H1 (cell line): ENCODE results near the gene CD244. TPM values are rescaled to one million over a fixed set of nuclear protein-coding genes. Genes with fewer than 3 reads are reported as not detected.

Experiments
- CTCF ChIA-PET: fragments of 300-600 bp; sonication (Branson Sonifier 250); formaldehyde crosslinking; loops from one replicate; lab custom pipeline; 2021; ENCODE audit not compliant: partially characterized antibody; lab: Charles Lee
- POLR2A ChIA-PET: fragments of 300-600 bp; sonication (Branson Sonifier 250); formaldehyde crosslinking; loops from one replicate; lab custom pipeline; 2021; ENCODE audit warnings: inconsistent platforms; ENCODE audit not compliant: partially characterized antibody; lab: Charles Lee
- DNase-seq, 2 experiments: peaks; one replicate each; pipeline versions ENCODE4 v3.0.0 to v3.0.0-alpha.2; 2010 to 2022; ENCODE audit warnings: low spot score in 2 of 2, low read depth in 1 of 2, mixed read lengths in 1 of 2
- FAIRE-seq: peaks from 2 replicates; lab custom pipeline; 2011; peaks lifted over from hg19 to GRCh38; lab: Jason Lieb, UNC
- H2AFZ ChIP-seq: 2 replicates; pipeline ENCODE4 v1.8.1; 2012; ENCODE audit warnings: low read length, inconsistent platforms
- H2AK5ac ChIP-seq: 2 replicates; pipeline ENCODE4 v1.6.1; 2013; ENCODE audit warnings: low read depth, low read length
- H2BK120ac ChIP-seq: replicated peaks from 2 replicates; pipeline ENCODE3; 2013; ENCODE audit warnings: low read depth, low read length, inconsistent platforms
- H2BK12ac ChIP-seq: 2 replicates; pipeline ENCODE4 v1.6.1; 2013; ENCODE audit warnings: low read depth, low read length
- H2BK15ac ChIP-seq: 2 replicates; pipeline ENCODE4 v1.6.1; 2013; ENCODE audit warnings: low read length
- H2BK20ac ChIP-seq: 2 replicates; pipeline ENCODE4 v1.6.1; 2013; ENCODE audit warnings: low read length
- H2BK5ac ChIP-seq: 2 replicates; pipeline ENCODE4 v1.6.1; 2013; ENCODE audit warnings: low read depth, low read length
- H3K14ac ChIP-seq: 2 replicates; pipeline ENCODE4 v1.6.1; 2013; ENCODE audit warnings: inconsistent platforms; ENCODE audit not compliant: insufficient read length
- H3K18ac ChIP-seq: 2 replicates; pipeline ENCODE4 v1.6.1; 2013; ENCODE audit warnings: low read length; ENCODE audit errors: extremely low read depth
- H3K23ac ChIP-seq: 2 replicates; pipeline ENCODE4 v1.6.1; 2013; ENCODE audit warnings: inconsistent platforms; ENCODE audit not compliant: insufficient read length
- H3K23me2 ChIP-seq: 2 replicates; pipeline ENCODE4 v1.6.1; 2013; ENCODE audit warnings: low read depth, low read length
- H3K27ac ChIP-seq: 2 replicates; pipeline ENCODE4 v1.6.1; 2011; ENCODE audit warnings: low read depth, low read length, inconsistent platforms
- H3K27me3 ChIP-seq, 4 experiments: replicated peaks in 1 of 4; 1 replicate in 1 of 4; 2 replicates in 3 of 4; pipeline versions ENCODE4 v1.6.1 to v1.8.1; 2011 to 2013; ENCODE audit warnings: low read length in 3 of 4, mild to moderate bottlenecking in 3 of 4, inconsistent platforms in 2 of 4, mixed read lengths in 2 of 4, moderate library complexity in 1 of 4; ENCODE audit not compliant: control insufficient read depth in 3 of 4, insufficient read depth in 3 of 4; ENCODE audit errors: extremely low read depth in 1 of 4
- H3K36me3 ChIP-seq, 4 experiments: 2 replicates each; pipeline versions ENCODE4 v1.6.1 to v1.8.1; 2011 to 2013; ENCODE audit warnings: mild to moderate bottlenecking in 4 of 4, low read length in 3 of 4, moderate library complexity in 2 of 4, control low read depth in 1 of 4, inconsistent platforms in 1 of 4; ENCODE audit not compliant: insufficient read depth in 4 of 4, control insufficient read depth in 2 of 4
- H3K4ac ChIP-seq: replicated peaks from 2 replicates; pipeline ENCODE3; 2013; ENCODE audit warnings: low read length, low read depth, mixed read lengths, inconsistent platforms; ENCODE audit not compliant: insufficient read length
- H3K4me1 ChIP-seq, 4 experiments: replicated peaks in 1 of 4; 1 replicate in 1 of 4; 2 replicates in 3 of 4; pipeline versions ENCODE4 v1.6.1 to v1.8.1; 2011 to 2013; ENCODE audit warnings: low read length in 3 of 4, inconsistent platforms in 2 of 4, mixed read lengths in 1 of 4; ENCODE audit not compliant: insufficient read depth in 4 of 4, control insufficient read depth in 3 of 4
- H3K4me2 ChIP-seq, 2 experiments: 2 replicates each; pipeline versions ENCODE4 v1.6.1 to v1.8.1; 2011 to 2013; ENCODE audit warnings: low read depth in 2 of 2, low read length in 2 of 2, control low read depth in 1 of 2, inconsistent platforms in 1 of 2, mild to moderate bottlenecking in 1 of 2; ENCODE audit not compliant: insufficient read depth in 1 of 2
- H3K4me3 ChIP-seq, 4 experiments: fragments of 200-600, 300-600 bp in 1 of 4; sonication (generic), shearing (Covaris generic), sonication (Bioruptor Twin) in 1 of 4; 2 replicates each; pipeline versions ENCODE4 v1.5.1 to v1.8.1; 2011 to 2016; ENCODE audit warnings: low read length in 4 of 4, low read depth in 3 of 4, control low read depth in 2 of 4, inconsistent platforms in 2 of 4, mild to moderate bottlenecking in 2 of 4, mixed read lengths in 1 of 4, moderate library complexity in 1 of 4; ENCODE audit not compliant: insufficient read depth in 2 of 4; ENCODE audit errors: extremely low read depth in 1 of 4
- H3K56ac ChIP-seq: replicated peaks from 2 replicates; pipeline ENCODE3; 2013; ENCODE audit warnings: low read depth, mild to moderate bottlenecking, mixed read lengths, low read length, inconsistent platforms; ENCODE audit not compliant: insufficient read length
- H3K79me1 ChIP-seq: 2 replicates; pipeline ENCODE4 v1.6.1; 2013; ENCODE audit warnings: low read depth, low read length, control low read depth
- H3K79me2 ChIP-seq, 2 experiments: 2 replicates each; pipeline versions ENCODE4 v1.6.1 to v1.8.1; 2012 to 2013; ENCODE audit warnings: low read length in 2 of 2, mild to moderate bottlenecking in 2 of 2, inconsistent platforms in 1 of 2; ENCODE audit not compliant: insufficient read depth in 2 of 2, control insufficient read depth in 1 of 2
- H3K9ac ChIP-seq, 4 experiments: replicated peaks in 1 of 4; 1 replicate in 1 of 4; 2 replicates in 3 of 4; pipeline versions ENCODE4 v1.6.1 to v1.8.1; 2011 to 2013; ENCODE audit warnings: low read depth in 3 of 4, low read length in 3 of 4, control low read depth in 2 of 4, mild to moderate bottlenecking in 2 of 4, moderate library complexity in 2 of 4, inconsistent platforms in 1 of 4; ENCODE audit errors: extremely low read depth in 1 of 4
- H3K9me3 ChIP-seq, 2 experiments: 2 replicates each; pipeline versions ENCODE4 v1.6.1 to v1.8.1; 2012 to 2013; ENCODE audit warnings: mild to moderate bottlenecking in 2 of 2, moderate library complexity in 2 of 2, control low read depth in 1 of 2, inconsistent platforms in 1 of 2, low read depth in 1 of 2, low read length in 1 of 2, mixed read lengths in 1 of 2; ENCODE audit not compliant: insufficient read depth in 2 of 2
- H4K20me1 ChIP-seq, 2 experiments: replicated peaks in 1 of 2; 2 replicates each; pipeline versions ENCODE3 to v1.8.1; 2011 to 2013; ENCODE audit warnings: inconsistent platforms in 2 of 2, low read length in 2 of 2, mild to moderate bottlenecking in 1 of 2; ENCODE audit not compliant: insufficient read depth in 2 of 2, control insufficient read depth in 1 of 2
- H4K5ac ChIP-seq: 2 replicates; pipeline ENCODE4 v1.6.1; 2013; ENCODE audit warnings: low read length, low read depth, mixed read lengths, inconsistent platforms; ENCODE audit not compliant: insufficient read length
- H4K8ac ChIP-seq: 2 replicates; pipeline ENCODE4 v1.8.0; 2013; ENCODE audit warnings: mild to moderate bottlenecking, moderate library complexity, low read length, inconsistent platforms; ENCODE audit not compliant: insufficient read depth; ENCODE audit errors: extremely low read depth
- H4K91ac ChIP-seq: replicated peaks from 2 replicates; pipeline ENCODE3; 2013; ENCODE audit warnings: low read length, mixed read lengths, inconsistent platforms; ENCODE audit not compliant: insufficient read length
- CTCF ChIP-seq, 3 experiments: IDR thresholded peaks; 1 replicate in 2 of 3; 2 replicates in 1 of 3; pipeline versions ENCODE4 v1.5.1 to v1.6.1; 2011; ENCODE audit warnings: low read length in 3 of 3, mild to moderate bottlenecking in 3 of 3, inconsistent platforms in 2 of 3, low read depth in 1 of 3, moderate library complexity in 1 of 3; ENCODE audit not compliant: insufficient read depth in 1 of 3; ENCODE audit errors: control extremely low read depth in 1 of 3
- HDAC2 ChIP-seq, 2 experiments: fragments of 300-600 bp in 1 of 2; sonication (generic) in 1 of 2; IDR thresholded peaks; 2 replicates each; pipeline ENCODE4 v1.6.1; 2011 to 2012; ENCODE audit warnings: low read depth in 2 of 2, low read length in 2 of 2, mild to moderate bottlenecking in 2 of 2, moderate library complexity in 2 of 2, borderline replicate concordance in 1 of 2, inconsistent platforms in 1 of 2
- PHF8 ChIP-seq: fragments of 200-600 bp; sonication (generic); conservative IDR thresholded peaks from 2 replicates; pipeline ENCODE4 v1.7.1; 2012; ENCODE audit warnings: low read depth, mild to moderate bottlenecking, inconsistent platforms, low read length, moderate library complexity
- WGBS, 2 experiments: shearing (Covaris generic) in 1 of 2; methylation state at CpG; one replicate each; pipeline versions ENCODE4 v1.1.6 to v1.1.7; 2013 to 2015; ENCODE audit warnings: low lambda C conversion rate in 2 of 2, mixed read lengths in 2 of 2, inconsistent platforms in 1 of 2, low coverage in 1 of 2, missing lambda C conversion rate in 1 of 2; ENCODE audit not compliant: insufficient replicate concordance in 2 of 2, insufficient coverage in 1 of 2, insufficient read length in 1 of 2; ENCODE audit errors: extremely low coverage in 1 of 2, missing lambda C conversion rate in 1 of 2; 5-methylcytosine and 5-hydroxymethylcytosine counted together
- polyA plus RNA-seq, 7 experiments: library from polyadenylated mRNA; depleted of rRNA in 3 of 7; stranded (reverse) in 5 of 7; unstranded in 2 of 7; fragments of >200 nt in 5 of 7; fragments of 200-250 nt in 2 of 7; gene quantifications; 1 replicate in 5 of 7; 2 replicates in 1 of 7; 4 replicates in 1 of 7; pipeline versions ENCODE4 v1.2.1 to v1.2.3, GENCODE V29; 2011 to 2013; ENCODE audit warnings: missing spikeins in 2 of 7, mixed read lengths in 2 of 7
- total RNA-seq: library from RNA; stranded (reverse); fragmentation: NEBNext Ultra II Directional; extraction: Animal tissue kit (Norgen Biotek cat#: 25700); gene quantifications from 2 replicates; pipeline ENCODE4 v1.2.1, GENCODE V29; 2021

The CD244 gene
- total and polyA plus RNA-seq, 2 of the 8 experiments (the other 6 are each of a cell fraction or from before 2014, with no cell fraction given) = not detected

DNA sequence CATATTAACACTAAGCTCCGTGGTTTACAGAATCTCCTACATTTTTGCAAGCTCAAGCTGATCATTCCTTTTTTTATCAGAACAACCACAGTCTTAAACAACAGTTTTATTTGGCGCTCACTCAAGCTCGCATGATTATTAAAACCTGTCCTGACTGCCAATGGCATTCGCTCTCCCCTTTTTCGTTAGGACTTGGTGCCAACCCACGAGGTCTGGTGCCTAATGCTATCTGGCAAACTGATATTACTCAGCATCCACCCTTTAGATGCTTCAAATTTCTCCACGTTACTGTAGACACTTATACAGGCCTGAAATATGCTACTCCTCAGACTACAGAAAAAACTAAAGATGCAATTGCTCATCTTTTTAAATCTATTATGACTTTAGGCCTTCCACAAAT lies 45.3 kb upstream of the CD244 start:
- FAIRE-seq = peak; percentile 39
- H2BK12ac ChIP-seq = no peak overlapping the region
- no peak overlapping the region for H2BK5ac ChIP-seq
- H3K79me1 ChIP-seq = no peaks in the 10 kb centered on the region
- no peaks in the 10 kb centered on the region for H4K20me1 ChIP-seq
- ChIA-PET POLR2A (no interaction called here), CTCF (interaction anchor here (0.5 to 5.9 kb wide), 3 partner anchors 45 to 74 kb away, joined by 3 to 43 read pairs (median 5); partner anchors contain the start of gene ITLN2)
- H3K9ac ChIP-seq = no peak overlapping the region
- H3K14ac ChIP-seq = no peak overlapping the region
- H2AFZ ChIP-seq = no peak overlapping the region
- H2BK15ac ChIP-seq = no peak overlapping the region
- H3K27ac ChIP-seq = no peak overlapping the region
- no peak overlapping the region for H3K4me2 ChIP-seq
- no peaks in the 10 kb centered on the region for H3K9me3 ChIP-seq
- no peak overlapping the region for H2BK120ac ChIP-seq
- H3K4ac ChIP-seq = no peak overlapping the region
- H3K79me2 ChIP-seq = no peaks in the 10 kb centered on the region
- TF ChIP-seq PHF8 (no peak), CTCF (IDR thresholded peaks at IDR 0.05; ENCODE audit: control extremely low read depth in 1 of 3, insufficient read depth in 1 of 3, low read depth in 1 of 3, low read length in 3 of 3) (no peak), HDAC2 (IDR thresholded peaks at IDR 0.05; ENCODE audit: borderline replicate concordance in 1 of 2, low read depth in 2 of 2, low read length in 2 of 2) (no peak)
- TF ChIP-seq, all 59 proteins: peak for 0
- H2AK5ac ChIP-seq = no peak overlapping the region
- peaks cover 0 to 7% (median 0%) of the 10 kb centered on the region in 4 experiments; a peak in 2 of 7 replicates for H3K4me1 ChIP-seq
- H4K8ac ChIP-seq = no peak overlapping the region
- no peak overlapping the region for H4K5ac ChIP-seq
- DNase-seq = no peak
- H3K27me3 ChIP-seq = no peaks in the 10 kb centered on the region
- H3K23me2 ChIP-seq = no peaks in the 10 kb centered on the region
- no peak overlapping the region for H3K56ac ChIP-seq
- H3K23ac ChIP-seq = no peak overlapping the region
- WGBS, 2 experiments = 85% methylated on average over 7 of the region's 7 CpGs; no CpG with 5 or more reads in 1 of the 2 experiments
- H3K4me3 ChIP-seq = no peak overlapping the region
- H3K36me3 ChIP-seq = no peaks in the 10 kb centered on the region
- H3K18ac ChIP-seq = no peak overlapping the region
- no peak overlapping the region for H2BK20ac ChIP-seq
- no peak overlapping the region for H4K91ac ChIP-seq
